Adrenal gland (tissue), 5 donors: Measurements from ENCODE around the gene RERG.

Source experiments
- CTCF ChIP-seq, 6 experiments: fragments of 450-650 bp in 4 of 6; fragments of 200-600 bp in 2 of 6; sonication (generic) in 1 of 6; IDR thresholded peaks; 1 replicate in 5 of 6; 2 replicates in 1 of 6; pipeline versions ENCODE4 v1.5.1 to v1.8.0; 2016 to 2021; ENCODE audit warnings: antibody characterized with exemption in 6 of 6, mild to moderate bottlenecking in 2 of 6, moderate library complexity in 1 of 6
- POLR2A ChIP-seq, 2 donors: fragments of 450-650 bp; IDR thresholded peaks; one replicate each; pipeline ENCODE4 v1.6.1; 2017; ENCODE audit warnings: antibody characterized with exemption in 2 of 2, mild to moderate bottlenecking in 2 of 2, moderate library complexity in 1 of 2
- donor health status: DM: no; HTN: no; CAD: no.

GRCh38 chr12:15146585-15146984, 74.6 kb downstream of the RERG start:
- TF ChIP-seq CTCF (IDR thresholded peaks at IDR 0.05) (no peak), POLR2A (IDR thresholded peaks at IDR 0.05) (no peak)
